Activated T-cell treated with anti-CD3 and anti-CD28 coated beads for 4 hours (primary cell): Measurements from ENCODE around the gene GPHB5.
"Not testable (repeated sequence)": the region's sequence is repeated elsewhere in the genome, so short reads cannot be mapped to it uniquely, and the experiment has no call there.

Source experiments
- DNase-seq: peaks from one replicate; pipeline ENCODE4 v3.0.0-alpha.2; 2020

GPHB5 gene, protein sequence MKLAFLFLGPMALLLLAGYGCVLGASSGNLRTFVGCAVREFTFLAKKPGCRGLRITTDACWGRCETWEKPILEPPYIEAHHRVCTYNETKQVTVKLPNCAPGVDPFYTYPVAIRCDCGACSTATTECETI

GRCh38 chr14:63318835-63319234 lies at the start of gene GPHB5:
GPHB5 (minus strand) TSS chr14:63318935; CDS start chr14:63317849, 1,086 bp downstream.
- no peak for DNase-seq

DNA sequence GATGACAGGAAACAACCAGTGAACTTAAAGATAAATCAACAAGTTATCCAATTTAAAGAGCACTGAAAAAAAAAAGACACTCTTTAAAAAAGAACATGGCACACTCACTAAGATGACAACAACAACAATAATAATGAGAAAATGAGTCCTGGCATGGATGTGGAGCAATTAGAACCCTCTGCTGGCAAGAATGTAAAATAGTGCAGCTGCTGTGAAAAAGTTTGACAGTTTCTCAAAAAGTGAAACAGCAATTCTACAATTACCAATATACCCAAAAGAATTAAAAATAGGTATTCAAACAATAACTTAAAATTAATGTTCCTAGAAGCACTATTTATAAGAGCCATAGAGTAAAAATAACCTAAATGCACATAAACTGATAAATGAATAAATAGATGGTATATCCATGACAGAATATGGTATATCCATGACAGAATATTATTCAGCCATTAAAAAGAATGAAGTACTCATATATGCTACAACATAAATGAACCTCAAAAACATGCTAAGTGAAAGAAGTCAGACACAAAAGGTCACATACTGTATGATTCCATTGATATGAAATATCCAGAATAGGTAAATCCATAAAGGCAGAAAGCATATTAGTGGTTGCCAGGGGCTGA lies 49.1 kb upstream of the GPHB5 start:
- no peak for DNase-seq

DNA sequence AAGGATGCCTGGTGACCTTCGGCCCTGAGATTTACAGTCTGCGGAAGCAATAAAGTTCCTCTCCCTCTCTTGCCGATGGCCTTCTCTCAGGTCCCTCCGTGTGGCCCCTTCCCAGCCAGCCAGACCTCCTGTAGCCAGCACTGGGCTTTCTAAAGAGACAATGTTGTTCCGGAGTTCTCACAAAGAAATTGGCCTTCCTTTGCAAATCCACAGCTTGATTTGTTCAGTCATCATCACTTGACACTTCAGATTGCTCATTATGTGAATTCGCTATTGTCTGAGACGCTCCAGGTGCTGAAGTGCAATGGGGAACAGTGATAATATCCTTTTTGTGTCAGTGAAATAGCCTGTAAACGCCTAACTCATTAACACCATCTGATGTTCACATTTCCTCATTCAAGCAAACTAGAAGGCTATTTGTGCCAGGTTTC lies 43.7 kb upstream of the GPHB5 start:
- DNase-seq: no peak

GRCh38 chr14:63361790-63362189 lies 43.1 kb upstream of the GPHB5 start:
- DNase-seq: no peak

- no peak for DNase-seq
Observed at GRCh38 chr14:63357841-63358240, 39.1 kb upstream of the GPHB5 start.

DNA sequence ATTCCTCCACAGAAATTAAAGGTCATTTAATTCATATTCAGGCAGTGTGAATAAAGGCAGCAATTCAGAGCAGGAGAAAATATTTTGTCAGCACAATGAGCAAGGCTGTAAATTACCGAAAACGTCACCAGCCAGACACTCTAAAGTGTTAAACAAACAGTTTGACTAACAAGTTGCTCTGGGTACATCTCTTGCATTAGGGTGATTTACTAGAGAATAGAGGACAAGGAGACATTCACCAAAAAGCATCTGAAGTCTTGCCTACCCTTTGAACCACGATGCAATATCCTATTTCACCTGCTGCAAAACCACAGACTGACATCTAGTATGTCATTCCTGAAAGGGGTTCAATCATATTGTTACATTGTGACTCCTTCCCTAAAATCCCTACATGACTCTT lies 27.1 kb upstream of the GPHB5 start:
- no peak for DNase-seq

DNA sequence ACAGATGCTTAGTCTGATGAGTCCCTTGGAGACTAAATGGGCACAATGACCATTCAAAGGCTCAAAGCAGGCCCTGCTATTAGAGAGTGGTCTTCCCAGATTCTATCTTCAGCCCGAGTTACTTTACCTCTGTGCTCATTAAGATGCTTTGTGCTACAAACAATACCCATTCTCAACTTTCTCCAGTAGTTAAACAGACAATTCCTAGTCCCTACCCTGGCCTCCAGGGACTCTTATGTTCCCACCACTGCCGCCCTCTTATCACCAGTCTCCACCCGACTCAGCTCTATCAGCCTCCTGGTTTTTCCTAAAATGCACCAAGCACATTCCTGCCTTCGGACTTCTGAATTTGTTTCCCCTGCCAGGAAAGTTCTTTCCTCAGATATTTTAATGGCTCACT lies 25.6 kb upstream of the GPHB5 start:
- no peak for DNase-seq

GRCh38 chr14:63343878-63344277 lies 25.1 kb upstream of the GPHB5 start:
- no peak for DNase-seq

DNA sequence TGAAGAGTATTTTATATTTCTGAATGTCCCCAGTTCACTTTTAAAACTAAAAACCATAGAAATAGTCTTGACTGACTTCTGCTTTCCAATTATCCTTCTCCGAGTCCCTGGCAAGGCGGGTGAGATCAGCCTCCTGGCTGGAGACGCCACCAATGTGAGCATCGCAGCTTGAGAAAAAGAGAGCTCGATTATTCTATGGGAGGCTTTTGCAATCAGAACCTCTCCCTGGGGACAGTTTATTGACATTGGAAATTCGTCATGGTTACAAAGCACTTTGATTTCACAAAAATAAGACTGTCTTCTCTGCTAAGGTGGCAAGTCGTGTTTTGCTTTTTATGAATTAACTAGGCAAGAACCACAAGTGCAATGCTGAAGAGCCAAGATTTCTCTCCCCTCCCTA lies 23.6 kb upstream of the GPHB5 start:
- no peak for DNase-seq

- no peak for DNase-seq
Observed at GRCh38 chr14:63328787-63329737, 10.3 kb upstream of the GPHB5 start.

DNA sequence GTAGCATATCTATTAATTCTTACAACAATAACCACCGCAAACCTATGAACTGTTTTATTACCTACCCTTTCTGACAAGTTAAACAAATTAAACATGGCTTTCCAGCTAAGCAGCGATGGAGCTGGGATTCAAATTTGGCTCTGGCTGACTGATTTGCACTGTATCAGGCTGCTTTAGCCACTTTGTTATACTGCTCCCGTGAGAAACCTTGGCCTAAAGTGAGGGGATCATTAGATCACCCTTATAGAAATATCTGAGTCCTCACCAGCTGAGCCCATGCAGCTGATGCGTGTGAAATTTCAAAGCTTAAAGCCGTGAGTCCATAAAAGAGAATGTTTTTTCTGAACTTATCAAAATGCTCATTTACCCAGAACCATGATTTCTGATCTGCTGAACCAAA lies 8.1 kb upstream of the GPHB5 start:
- DNase-seq: no peak

DNA sequence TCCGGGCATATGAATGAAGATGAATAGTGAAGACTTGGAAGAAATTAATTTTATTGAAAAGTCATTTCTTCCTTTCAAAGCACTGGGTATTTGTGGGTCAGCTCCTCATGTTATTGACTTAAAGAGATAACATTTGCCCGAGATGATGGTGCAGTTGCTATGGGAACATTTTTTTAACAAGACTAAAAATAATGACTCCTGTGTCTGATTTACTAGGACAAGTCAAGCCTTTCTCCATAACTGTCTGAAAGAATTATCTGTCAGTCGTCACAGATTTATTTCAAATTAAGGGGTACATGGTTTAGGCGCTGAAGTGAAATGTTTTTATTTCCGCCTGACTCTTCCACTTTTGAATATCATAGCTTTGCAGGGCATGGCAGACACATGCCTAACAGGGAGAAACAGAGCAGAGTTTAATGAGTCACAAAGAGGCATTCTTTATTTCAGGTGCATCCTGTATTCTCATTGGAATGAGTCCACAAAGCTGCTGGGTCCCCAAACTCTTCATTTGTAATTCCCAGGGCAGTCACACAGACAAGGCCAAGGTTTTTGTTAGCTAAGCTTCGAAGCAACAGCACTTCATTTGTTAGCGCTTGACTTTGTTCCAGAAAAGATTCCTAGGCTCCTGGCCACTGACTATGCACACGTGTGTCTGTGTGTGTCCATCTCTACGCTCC lies 4.3 kb upstream of the GPHB5 start:
- DNase-seq: no peak

- DNase-seq: no peak
Observed at GRCh38 chr14:63322472-63322871, 3.7 kb upstream of the GPHB5 start.

DNA sequence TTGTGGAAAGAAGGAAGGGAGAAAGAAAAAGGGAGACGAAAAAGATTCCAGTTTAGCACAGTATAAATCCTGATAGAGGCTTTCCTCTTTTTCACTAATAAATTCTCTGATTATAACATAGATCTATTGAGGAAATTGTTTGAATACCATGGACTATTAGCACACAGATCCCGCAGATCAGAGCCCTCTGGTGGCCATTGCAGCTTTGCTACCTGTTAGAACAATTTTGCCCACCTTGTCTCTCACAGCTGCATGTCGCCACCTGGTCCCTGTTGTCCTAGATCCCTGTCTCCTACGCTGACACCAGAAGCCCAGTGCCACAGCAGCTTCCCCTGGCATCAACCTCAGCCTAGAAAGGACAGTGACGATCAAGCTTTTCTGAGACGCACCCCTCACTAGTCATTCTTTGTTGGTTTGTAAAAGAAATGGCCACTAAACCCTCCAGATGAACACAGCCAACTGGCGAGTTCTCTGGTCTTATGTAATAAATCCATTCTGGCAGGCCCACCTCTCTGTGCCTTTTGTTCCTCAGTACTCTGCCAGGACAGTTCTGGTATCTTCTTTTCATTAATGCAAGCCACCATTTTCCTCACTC lies 9.9 kb downstream of the GPHB5 start:
- no peak for DNase-seq

- DNase-seq: not testable (repeated sequence)
Observed at GRCh38 chr14:63304429-63304828, 14.3 kb downstream of the GPHB5 start.

GRCh38 chr14:63301891-63302534 lies 16.7 kb downstream of the GPHB5 start:
- DNase-seq: no peak

GRCh38 chr14:63300854-63301253 lies 17.9 kb downstream of the GPHB5 start:
- no peak for DNase-seq

DNA sequence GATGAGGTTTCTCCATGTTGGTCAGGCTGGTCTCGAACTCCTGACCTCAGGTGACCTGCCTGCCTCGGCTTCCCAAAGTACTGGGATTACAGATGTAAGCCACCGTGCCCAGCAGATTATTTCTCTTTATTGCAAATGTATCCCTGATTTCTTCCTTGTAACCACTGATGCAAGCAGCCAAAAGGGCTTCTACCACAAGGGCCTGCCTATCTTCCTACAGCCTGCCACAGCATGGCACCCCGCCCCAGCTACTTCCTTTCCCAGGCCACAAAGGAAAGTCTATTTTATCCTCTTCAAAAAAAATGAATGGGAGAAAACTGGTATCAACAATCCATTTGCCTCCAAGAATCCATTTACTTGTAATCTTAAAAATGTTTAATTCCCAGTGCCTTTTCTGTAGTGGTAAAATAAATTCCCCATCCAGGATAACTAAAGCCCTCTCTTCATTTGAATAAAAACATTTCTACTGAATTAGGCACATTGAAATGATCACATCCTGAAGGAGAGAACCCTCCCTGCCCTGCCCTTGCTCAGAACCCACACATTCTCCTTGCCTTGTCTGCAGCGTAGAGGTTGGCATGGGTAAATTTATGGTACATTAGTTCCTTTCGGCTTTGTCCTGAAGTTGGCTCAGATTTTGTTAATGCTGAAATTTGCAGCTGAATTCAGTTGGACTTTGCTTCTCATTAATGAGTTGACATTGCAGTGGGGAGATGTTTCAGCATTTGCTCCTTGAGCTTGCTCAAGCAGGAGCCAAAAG lies 19.2 kb downstream of the GPHB5 start:
- DNase-seq: no peak

DNA sequence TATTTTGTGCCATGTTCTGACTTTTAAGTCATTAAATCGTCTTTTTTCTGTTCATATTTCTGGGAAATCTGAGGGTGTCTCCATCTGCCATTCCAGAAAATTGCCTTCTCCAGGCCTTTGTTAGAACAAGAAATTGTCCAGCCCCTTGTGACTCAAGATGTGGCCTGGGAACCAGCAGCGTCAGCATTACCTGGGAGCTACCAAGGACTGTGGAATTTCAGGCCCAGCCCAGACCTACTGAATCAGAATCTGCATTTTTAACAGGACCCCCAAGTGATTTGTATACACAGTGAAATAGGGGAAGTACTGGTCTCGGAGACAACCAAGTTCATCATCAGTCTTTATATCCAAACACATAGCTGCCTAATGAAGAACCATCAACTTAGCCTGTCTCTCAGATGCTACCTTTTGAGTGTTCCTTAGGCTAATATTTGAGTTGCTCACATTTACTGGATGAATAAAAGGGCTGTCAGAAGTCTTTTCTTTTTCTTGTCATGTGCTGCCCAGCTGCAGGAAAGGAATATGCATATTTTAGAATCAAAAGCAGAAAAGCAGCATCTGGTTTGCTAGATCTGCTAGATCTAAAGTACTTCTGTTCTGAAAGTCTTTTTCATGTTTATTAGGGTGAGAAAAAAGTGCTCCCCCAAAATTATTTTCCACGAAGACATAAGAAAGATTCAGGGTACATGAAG lies 21.2 kb downstream of the GPHB5 start:
- no peak for DNase-seq

GRCh38 chr14:63296060-63296563 lies 22.6 kb downstream of the GPHB5 start:
- no peak for DNase-seq

- no peak for DNase-seq
Observed at GRCh38 chr14:63295231-63295685, 23.5 kb downstream of the GPHB5 start.
